Neural cell (in vitro differentiated cells): ENCODE results near the gene AZIN2. TPM values are rescaled to one million over a fixed set of nuclear protein-coding genes. Genes with fewer than 3 reads are reported as not detected.

Experiments used
- H2AFZ ChIP-seq: fragments of 200-600, 300-800 bp; sonication (generic), shearing (Covaris generic); 2 replicates; pipeline ENCODE4 v1.6.0; 2014; ENCODE audit warnings: low read depth, mild to moderate bottlenecking, antibody characterized with exemption, low read length, moderate library complexity
- H3F3A ChIP-seq: fragments of 200-600 bp; shearing (Covaris generic); 2 replicates; pipeline ENCODE4 v1.6.1; 2016; ENCODE audit warnings: mild to moderate bottlenecking, moderate library complexity, mixed read lengths, antibody characterized with exemption, low read length; ENCODE audit not compliant: insufficient read depth, poor library complexity, severe bottlenecking
- H3K27ac ChIP-seq: fragments of 200-600, 300-800 bp; sonication (generic), shearing (Covaris generic); 2 replicates; pipeline ENCODE4 v1.5.1; 2014; ENCODE audit warnings: mild to moderate bottlenecking, low read length, moderate library complexity
- H3K27me3 ChIP-seq: fragments of 300-800, 200-600 bp; sonication (generic), shearing (Covaris generic); 2 replicates; pipeline ENCODE4 v1.6.0; 2014; ENCODE audit warnings: mild to moderate bottlenecking, low read depth, low read length, moderate library complexity; ENCODE audit not compliant: insufficient read depth
- H3K36me3 ChIP-seq: fragments of 300-800, 200-600 bp; sonication (generic), shearing (Covaris generic); 2 replicates; pipeline ENCODE4 v1.5.1; 2014; ENCODE audit warnings: mild to moderate bottlenecking, antibody characterized with exemption, low read length, moderate library complexity; ENCODE audit not compliant: insufficient read depth
- H3K4me2 ChIP-seq: fragments of 300-800, 200-600 bp; sonication (generic), shearing (Covaris generic); 2 replicates; pipeline ENCODE4 v1.6.0; 2014; ENCODE audit warnings: mild to moderate bottlenecking, low read length
- H3K4me3 ChIP-seq: fragments of 300-800, 200-600 bp; sonication (generic), shearing (Covaris generic); 2 replicates; pipeline ENCODE4 v1.5.1; 2014; ENCODE audit warnings: mild to moderate bottlenecking, low read length, moderate library complexity
- H3K79me2 ChIP-seq: fragments of 200-600 bp; shearing (Covaris generic); replicated peaks from 2 replicates; pipeline ENCODE4 v1.6.0; 2014; ENCODE audit warnings: mild to moderate bottlenecking, low read length, moderate library complexity; ENCODE audit not compliant: insufficient read depth
- H3K9ac ChIP-seq: fragments of 300-800, 200-600 bp; sonication (generic), shearing (Covaris generic); 2 replicates; pipeline ENCODE4 v1.6.1; 2016; ENCODE audit warnings: mild to moderate bottlenecking, low read length, mixed read lengths
- H3K9me2 ChIP-seq: fragments of 200-600 bp; shearing (Covaris generic); 2 replicates; pipeline ENCODE4 v1.6.1; 2016; ENCODE audit warnings: mild to moderate bottlenecking, low read length, mixed read lengths; ENCODE audit not compliant: insufficient read depth
- H3K9me3 ChIP-seq: fragments of 200-600, 300-800 bp; sonication (generic), shearing (Covaris generic); 2 replicates; pipeline ENCODE4 v1.6.1; 2016; ENCODE audit warnings: mild to moderate bottlenecking, mixed run types, low read length, moderate library complexity, mixed read lengths
- H4K20me1 ChIP-seq: fragments of 200-600 bp; shearing (Covaris generic); 2 replicates; pipeline ENCODE4 v1.6.1; 2016; ENCODE audit warnings: mild to moderate bottlenecking, mixed run types; ENCODE audit not compliant: insufficient read depth
- CTCF ChIP-seq: fragments of 450-650 bp; IDR thresholded peaks from 2 replicates; pipeline ENCODE4 v1.5.1; 2014; ENCODE audit warnings: antibody characterized with exemption, mild to moderate bottlenecking, moderate library complexity; ENCODE audit not compliant: poor library complexity, severe bottlenecking
- EP300 ChIP-seq: fragments of 450-650 bp; conservative IDR thresholded peaks from 2 replicates; pipeline ENCODE4 v1.6.1; 2014; ENCODE audit warnings: antibody characterized with exemption, mild to moderate bottlenecking, moderate library complexity; ENCODE audit not compliant: poor library complexity, severe bottlenecking
- EZH2 ChIP-seq: fragments of 200-600, 300-800 bp; shearing (Covaris generic), sonication (generic); IDR thresholded peaks from 2 replicates; pipeline ENCODE4 v1.6.1; 2014; ENCODE audit warnings: antibody characterized with exemption, low read length, borderline replicate concordance, mild to moderate bottlenecking; ENCODE audit not compliant: insufficient read depth, poor library complexity, severe bottlenecking
- MXI1 ChIP-seq: fragments of 450-650 bp; conservative IDR thresholded peaks from 2 replicates; pipeline ENCODE4 v1.6.1; 2014; ENCODE audit warnings: antibody characterized with exemption, mild to moderate bottlenecking; ENCODE audit not compliant: poor library complexity, severe bottlenecking
- POLR2AphosphoS5 ChIP-seq: IDR thresholded peaks from 2 replicates; pipeline ENCODE4 v1.6.1; 2012
- RAD21 ChIP-seq: fragments of 450-650 bp; conservative IDR thresholded peaks from 2 replicates; pipeline ENCODE4 v1.6.1; 2014; ENCODE audit warnings: antibody characterized with exemption, mild to moderate bottlenecking, moderate library complexity
- SMC3 ChIP-seq: fragments of 450-650 bp; conservative IDR thresholded peaks from 2 replicates; pipeline ENCODE4 v1.6.1; 2014; ENCODE audit warnings: antibody characterized with exemption, mild to moderate bottlenecking, moderate library complexity; ENCODE audit not compliant: poor library complexity
- TAF1 ChIP-seq: IDR thresholded peaks from 2 replicates; pipeline ENCODE4 v1.6.1; 2012; ENCODE audit warnings: low read depth
- polyA plus RNA-seq: library from polyadenylated mRNA; depleted of rRNA; stranded (reverse); fragments of >200 nt; gene quantifications from 2 replicates; pipeline ENCODE4 v1.2.3, GENCODE V29; 2014
- TF ChIP-seq, protein P1 (sequence below): IDR thresholded peaks from 2 replicates; pipeline ENCODE4 v1.6.1; 2012; ENCODE audit warnings: borderline replicate concordance

AZIN2 gene
- polyA plus RNA-seq, 1 donor from 2014 or later = 22.7 TPM

DNA sequence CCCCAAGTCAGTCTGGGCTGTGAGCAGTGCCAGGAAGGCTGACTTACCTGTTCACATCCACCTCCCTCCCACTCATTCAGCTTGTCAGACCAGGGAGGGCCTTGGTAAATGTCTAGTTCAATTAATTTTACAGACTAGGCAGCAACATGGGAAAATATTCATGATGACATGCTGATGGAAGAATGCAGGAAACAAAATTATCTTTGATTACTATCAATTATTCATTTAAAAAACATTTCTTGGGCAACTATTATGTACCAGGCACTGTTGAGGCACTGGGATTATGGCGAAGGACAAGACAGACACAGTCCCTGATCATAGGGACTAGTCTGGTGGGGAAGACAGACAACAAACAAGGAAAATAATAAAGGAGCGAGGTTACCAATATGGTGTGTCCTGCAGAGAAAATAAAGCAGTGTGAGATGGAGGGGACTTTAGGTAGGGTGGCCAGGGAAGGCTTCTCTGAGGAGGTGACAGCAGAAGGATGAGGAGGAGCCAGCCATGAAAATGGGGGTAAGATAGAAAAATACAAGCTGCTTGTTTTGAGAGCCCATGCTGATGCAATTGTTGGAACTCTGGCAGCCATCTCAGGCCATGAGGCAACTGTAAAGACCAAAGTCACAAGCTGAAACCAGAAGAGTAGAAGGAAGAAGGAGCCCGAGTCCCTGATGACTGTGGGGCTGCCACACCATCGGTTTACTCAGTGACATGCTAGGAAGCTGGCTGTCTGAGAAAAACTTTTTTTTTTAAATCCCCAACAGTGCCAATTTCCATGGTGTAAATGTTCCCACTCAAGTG is 86.9 kb downstream of the AZIN2 start:
- Histone ChIP-seq H3F3A (no peaks in the 10 kb centered on the region), H3K9me2 (no peaks in the 10 kb centered on the region), H2AFZ (no peak overlapping the region), H3K9me3 (no peaks in the 10 kb centered on the region), H3K4me2 (no peak overlapping the region), H3K4me3 (no peak overlapping the region), H3K9ac (no peak overlapping the region), H3K27ac (no peak overlapping the region), H3K79me2 (no peaks in the 10 kb centered on the region), H3K27me3 (no peaks in the 10 kb centered on the region), H3K36me3 (no peaks in the 10 kb centered on the region), H4K20me1 (no peaks in the 10 kb centered on the region)
- TF ChIP-seq, protein P1, sequence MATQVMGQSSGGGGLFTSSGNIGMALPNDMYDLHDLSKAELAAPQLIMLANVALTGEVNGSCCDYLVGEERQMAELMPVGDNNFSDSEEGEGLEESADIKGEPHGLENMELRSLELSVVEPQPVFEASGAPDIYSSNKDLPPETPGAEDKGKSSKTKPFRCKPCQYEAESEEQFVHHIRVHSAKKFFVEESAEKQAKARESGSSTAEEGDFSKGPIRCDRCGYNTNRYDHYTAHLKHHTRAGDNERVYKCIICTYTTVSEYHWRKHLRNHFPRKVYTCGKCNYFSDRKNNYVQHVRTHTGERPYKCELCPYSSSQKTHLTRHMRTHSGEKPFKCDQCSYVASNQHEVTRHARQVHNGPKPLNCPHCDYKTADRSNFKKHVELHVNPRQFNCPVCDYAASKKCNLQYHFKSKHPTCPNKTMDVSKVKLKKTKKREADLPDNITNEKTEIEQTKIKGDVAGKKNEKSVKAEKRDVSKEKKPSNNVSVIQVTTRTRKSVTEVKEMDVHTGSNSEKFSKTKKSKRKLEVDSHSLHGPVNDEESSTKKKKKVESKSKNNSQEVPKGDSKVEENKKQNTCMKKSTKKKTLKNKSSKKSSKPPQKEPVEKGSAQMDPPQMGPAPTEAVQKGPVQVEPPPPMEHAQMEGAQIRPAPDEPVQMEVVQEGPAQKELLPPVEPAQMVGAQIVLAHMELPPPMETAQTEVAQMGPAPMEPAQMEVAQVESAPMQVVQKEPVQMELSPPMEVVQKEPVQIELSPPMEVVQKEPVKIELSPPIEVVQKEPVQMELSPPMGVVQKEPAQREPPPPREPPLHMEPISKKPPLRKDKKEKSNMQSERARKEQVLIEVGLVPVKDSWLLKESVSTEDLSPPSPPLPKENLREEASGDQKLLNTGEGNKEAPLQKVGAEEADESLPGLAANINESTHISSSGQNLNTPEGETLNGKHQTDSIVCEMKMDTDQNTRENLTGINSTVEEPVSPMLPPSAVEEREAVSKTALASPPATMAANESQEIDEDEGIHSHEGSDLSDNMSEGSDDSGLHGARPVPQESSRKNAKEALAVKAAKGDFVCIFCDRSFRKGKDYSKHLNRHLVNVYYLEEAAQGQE = no peak
- no peak for TF ChIP-seq EP300
- no peak for TF ChIP-seq RAD21
- TF ChIP-seq SMC3 = no peak
- no peak for TF ChIP-seq POLR2AphosphoS5
- no peak for TF ChIP-seq MXI1
- TF ChIP-seq CTCF = no peak
- no peak for TF ChIP-seq EZH2
- no peak for TF ChIP-seq TAF1

DNA sequence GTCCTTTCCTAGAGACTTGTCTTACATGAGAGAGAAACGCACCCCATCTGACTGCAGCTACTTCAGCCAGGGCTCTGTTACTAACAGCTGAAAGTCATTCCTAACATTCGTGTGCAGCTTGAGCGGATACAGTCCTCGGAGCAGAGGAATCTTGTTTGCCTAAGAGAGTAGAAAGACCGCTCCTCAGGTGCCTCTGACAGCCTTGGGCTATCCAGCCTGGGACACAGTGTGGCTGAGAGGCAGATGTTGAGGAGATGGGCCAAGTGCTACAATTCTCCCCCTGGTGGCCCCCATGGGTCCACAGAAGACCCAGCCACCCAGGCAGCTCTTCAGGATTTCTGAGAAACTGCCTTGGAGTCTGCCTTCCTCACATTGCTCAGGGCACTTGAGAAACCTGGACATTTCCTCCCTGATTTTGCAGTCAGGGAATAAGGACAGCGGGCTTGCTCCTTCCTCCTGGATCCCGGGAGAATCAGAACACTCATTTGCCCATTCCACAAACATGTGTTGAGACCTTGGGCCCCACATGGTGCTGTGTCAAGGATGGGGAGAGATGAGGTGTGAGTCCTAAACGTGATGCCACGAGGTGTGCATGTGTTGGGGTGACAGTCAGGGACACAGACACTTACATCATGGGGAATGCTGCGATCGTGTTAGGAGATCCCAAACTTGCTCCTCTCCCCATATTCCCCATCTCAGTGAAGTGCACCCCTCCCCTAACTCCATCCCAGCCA is 87.8 kb downstream of the AZIN2 start:
- Histone ChIP-seq H3K4me3 (no peak overlapping the region), H3K27me3 (no peaks in the 10 kb centered on the region), H4K20me1 (no peaks in the 10 kb centered on the region), H3K27ac (no peak overlapping the region), H3K4me2 (no peak overlapping the region), H3K9me2 (no peaks in the 10 kb centered on the region), H3K9me3 (no peaks in the 10 kb centered on the region), H3K9ac (no peak overlapping the region), H3K79me2 (no peaks in the 10 kb centered on the region), H2AFZ (no peak overlapping the region), H3F3A (no peaks in the 10 kb centered on the region), H3K36me3 (no peaks in the 10 kb centered on the region)
- TF ChIP-seq SMC3 = no peak
- TF ChIP-seq, protein P1 = no peak
- TF ChIP-seq TAF1 = no peak
- no peak for TF ChIP-seq CTCF
- no peak for TF ChIP-seq EP300
- TF ChIP-seq POLR2AphosphoS5 = no peak
- no peak for TF ChIP-seq MXI1
- TF ChIP-seq EZH2 = no peak
- no peak for TF ChIP-seq RAD21
